NCI-H2196 treated with DMSO at 0.1 percent for 48 hours (cell line): ENCODE results near the gene FARP1.

ENCODE experiments used
- DNase-seq: peaks from one replicate; lab custom pipeline; 2025; ENCODE audit not compliant: unreplicated experiment; lab: John Stamatoyannopoulos, UW

The FARP1 gene

GRCh38 chr13:98415326-98416070 lies 272.6 kb downstream of the FARP1 start:
- DNase-seq, result no peak

DNA sequence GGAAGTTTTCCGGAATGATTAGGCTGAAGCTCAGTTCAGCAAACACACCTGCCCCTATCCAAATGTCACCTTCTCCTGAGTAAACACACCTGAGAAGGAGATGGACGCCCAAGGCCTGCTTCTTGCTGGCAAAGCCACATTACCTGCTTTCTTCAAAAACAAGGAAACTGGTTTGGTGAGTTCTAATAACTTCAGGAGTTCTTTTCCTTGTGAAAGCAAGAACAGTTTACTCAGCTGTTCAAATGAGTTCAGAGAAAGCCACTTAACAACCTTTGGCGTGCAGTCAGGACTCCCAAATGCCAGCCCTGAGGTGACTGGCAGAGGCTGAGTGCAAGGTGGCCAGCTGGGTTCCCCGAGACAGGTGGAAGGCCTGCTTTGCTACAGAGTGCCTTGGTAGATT lies 273.5 kb downstream of the FARP1 start:
- peak; percentile 48 for DNase-seq

GRCh38 chr13:98419786-98420553 lies 277.1 kb downstream of the FARP1 start:
- no peak for DNase-seq

- no peak for DNase-seq
Measured at GRCh38 chr13:98420554-98421175, 277.8 kb downstream of the FARP1 start.

- DNase-seq, result no peak
Measured at GRCh38 chr13:98422046-98422445, 279.2 kb downstream of the FARP1 start.

GRCh38 chr13:98423417-98423816 lies 280.5 kb downstream of the FARP1 start:
- no peak for DNase-seq

DNA sequence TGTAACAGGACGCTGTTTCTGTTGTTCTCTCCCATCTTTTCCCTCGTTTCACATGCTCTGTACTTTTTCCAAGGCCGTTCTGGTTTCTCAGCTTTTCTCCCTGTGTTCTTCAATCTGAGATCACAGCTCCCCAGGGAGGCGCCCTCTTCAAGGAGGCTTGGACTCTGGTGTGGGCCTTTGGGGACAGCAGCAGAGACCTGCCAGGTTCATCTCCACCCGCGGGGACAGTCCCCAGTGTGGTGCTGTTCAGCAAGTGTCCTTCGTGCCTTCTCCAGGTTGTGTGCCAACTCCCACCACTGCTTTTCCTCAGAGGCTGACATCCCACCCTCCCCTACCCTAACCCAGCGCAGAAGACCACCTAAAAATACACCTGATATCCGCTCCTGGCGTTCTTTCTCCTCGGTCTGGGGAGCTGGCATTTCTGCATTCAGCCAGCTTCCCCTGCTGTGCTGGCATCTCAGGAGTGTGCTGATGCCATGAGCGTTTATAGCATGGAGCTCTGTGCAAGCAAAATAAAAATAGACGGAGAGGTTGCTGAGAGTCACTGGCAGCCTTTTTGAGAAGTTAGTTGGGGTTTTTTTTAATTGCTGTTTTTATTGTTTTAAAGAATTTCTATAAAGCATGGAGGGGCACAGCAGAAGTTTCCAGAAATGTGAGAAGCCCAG lies 284.6 kb downstream of the FARP1 start:
- DNase-seq, result no peak

GRCh38 chr13:98428256-98428966 lies 285.5 kb downstream of the FARP1 start:
- DNase-seq, result no peak

GRCh38 chr13:98429081-98429480 lies 286.2 kb downstream of the FARP1 start:
- no peak for DNase-seq

- DNase-seq, result no peak
Measured at GRCh38 chr13:98429531-98429930, 286.6 kb downstream of the FARP1 start.

DNA sequence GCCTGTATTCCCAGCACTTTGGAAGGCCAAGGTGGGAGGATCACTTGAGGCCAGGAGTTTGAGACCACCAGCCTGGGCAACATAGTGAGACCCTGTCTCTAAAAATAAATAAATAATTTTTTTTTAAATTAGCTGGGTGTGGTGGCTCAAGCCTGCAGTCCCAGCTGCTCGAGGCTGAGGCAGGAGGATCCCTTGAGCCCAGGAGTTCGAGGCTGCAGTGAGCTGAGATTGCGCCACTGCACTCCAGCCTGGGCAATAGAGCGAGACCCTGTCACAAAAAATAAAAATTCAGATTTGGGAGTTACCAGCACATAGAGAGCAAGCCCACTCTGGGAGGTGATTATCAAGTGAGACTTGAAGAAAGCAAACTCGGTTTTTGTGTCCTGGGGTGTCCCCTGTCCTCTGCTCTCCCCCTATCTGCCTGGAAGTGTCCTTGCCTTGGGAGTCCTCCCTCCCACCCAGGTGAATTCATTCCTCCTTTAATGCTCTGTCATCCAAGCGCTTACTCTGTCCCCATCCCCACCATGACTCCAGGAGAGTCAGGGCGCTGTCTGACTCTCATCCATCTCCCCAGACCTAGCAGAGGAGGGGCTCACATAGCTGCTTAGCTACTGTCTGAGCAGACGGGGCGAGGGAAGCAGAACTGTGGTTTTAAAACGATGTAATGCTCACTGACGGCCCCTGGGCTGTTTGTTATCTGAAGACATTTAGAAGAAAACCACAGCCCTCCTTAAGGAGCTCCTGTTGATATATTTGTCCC lies 287.3 kb downstream of the FARP1 start:
- no peak for DNase-seq

DNA sequence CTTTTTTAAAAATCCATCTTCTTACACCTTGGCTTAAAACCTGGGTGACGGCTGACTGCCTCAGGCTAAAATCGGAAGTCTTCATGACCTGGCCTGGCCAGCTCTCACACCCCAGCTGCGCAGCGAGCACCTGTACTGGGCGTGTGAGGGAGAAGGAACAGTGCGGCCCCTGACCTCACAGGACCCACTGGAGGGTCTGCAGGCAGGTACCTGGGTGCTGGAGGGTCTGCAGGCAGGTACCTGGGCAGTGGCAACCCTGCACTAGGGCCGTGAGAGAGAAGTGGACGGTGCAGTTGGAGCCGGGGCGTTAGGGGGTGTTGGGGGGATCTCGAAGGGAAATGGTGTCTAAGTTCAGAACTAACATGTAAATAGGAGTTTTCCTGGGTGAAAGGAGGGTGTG lies 289.7 kb downstream of the FARP1 start:
- DNase-seq, result no peak

- no peak for DNase-seq
Measured at GRCh38 chr13:98433654-98434053, 290.8 kb downstream of the FARP1 start.

DNA sequence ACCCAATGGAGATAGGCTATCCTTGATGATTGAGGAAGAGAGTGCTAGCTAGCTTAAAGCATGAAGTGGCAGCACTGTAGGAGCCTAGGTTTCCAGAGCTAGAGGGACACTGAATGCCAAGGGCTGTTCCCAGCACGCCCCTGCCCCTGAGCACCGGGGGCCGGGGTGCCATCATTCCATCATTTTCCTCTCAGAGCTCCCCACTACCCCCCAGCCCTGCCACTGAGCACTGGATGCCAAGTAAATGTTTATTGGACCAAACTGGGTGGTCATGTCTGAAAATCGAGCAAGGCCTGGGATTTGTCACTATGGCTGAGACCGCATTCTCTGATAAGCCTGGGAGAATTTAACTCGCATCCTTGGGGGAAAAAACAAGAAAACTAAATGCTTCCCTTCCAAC lies 291.2 kb downstream of the FARP1 start:
- no peak for DNase-seq

DNA sequence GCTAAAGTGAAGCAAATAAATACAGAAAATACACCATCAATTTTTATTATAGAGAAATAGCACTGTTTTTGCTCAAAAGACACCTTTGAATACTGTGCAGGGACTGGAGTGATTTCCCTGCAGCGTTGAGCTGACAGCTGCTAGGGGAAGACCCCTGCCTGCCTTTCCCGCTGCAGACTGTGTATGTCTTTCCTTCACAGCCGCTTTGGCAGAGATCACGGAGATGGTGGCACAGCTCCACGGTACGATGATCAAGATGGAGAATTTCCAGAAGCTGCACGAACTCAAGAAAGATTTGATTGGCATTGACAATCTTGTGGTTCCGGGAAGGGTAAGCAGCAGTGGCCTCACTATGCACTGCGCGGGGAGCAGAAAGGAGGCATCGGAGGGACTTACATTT lies 292.5 kb downstream of the FARP1 start:
- no peak for DNase-seq

GRCh38 chr13:98436233-98436910 lies 293.5 kb downstream of the FARP1 start:
- no peak for DNase-seq

GRCh38 chr13:98438246-98439125 lies 295.6 kb downstream of the FARP1 start:
- DNase-seq, result no peak

DNA sequence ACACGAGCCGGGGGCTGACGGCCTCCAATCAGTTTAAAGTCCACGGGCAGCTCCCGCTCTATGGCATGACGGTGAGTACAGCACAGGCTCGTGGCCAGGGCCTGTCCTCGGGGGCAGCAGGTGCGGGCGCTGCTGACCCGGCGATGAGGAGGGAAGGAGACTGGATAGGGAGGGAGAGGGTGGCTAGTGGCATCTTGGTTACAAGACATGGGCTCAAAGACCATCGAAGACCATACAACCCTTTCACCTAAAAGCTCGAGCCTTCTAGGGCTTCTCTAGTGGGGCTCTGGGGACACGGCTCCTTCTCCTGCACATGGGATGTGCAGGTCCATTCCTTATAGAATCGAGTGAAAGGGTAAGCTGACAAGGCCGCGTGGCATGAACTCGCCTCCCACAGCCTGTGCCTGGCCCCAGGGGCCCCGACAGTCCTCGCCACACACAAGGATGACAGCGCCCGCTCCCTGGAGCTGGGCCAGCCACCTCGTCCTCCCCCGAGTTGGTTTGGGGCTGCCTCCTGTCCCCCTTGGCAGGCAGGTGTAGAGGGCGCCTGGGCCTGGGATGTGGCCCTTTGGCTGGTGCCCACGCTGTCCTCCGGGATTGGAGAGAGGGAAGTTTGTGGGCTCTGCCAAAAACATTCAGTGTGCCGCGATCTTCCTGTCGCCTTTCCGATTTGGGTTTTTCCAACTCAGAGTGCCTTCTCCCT lies 296.4 kb downstream of the FARP1 start:
- DNase-seq, result no peak
